HepG2 (cell line): ENCODE data around the gene TPX2. TPM values are rescaled to one million over a fixed set of nuclear protein-coding genes. Genes with fewer than 3 reads are reported as not detected.

Source experiments
- ATF2 ChIP-seq: sonication (generic); formaldehyde crosslinking; IDR thresholded peaks from 2 replicates; pipeline ENCODE4 v1.4.0; 2020; ENCODE audit warnings: missing genetic modification reagents
- GATA4 ChIP-seq: sonication (generic); IDR thresholded peaks from 2 replicates; pipeline ENCODE4 v1.6.1; 2016; ENCODE audit warnings: antibody characterized with exemption, low read depth, borderline replicate concordance
- HNRNPH1 ChIP-seq: fragments of 200-400 bp; formaldehyde crosslinking; optimal IDR thresholded peaks from 2 replicates; pipeline ENCODE3; 2017; ENCODE audit warnings: mild to moderate bottlenecking, low read depth, low read length
- HNRNPK ChIP-seq: fragments of 200-400 bp; formaldehyde crosslinking; IDR thresholded peaks from 2 replicates; pipeline ENCODE4 v1.6.1; 2018; ENCODE audit warnings: low read length, low read depth, moderate library complexity, mild to moderate bottlenecking; ENCODE audit not compliant: poor library complexity, severe bottlenecking
- IKZF1 ChIP-seq: fragments of 450-650 bp; IDR thresholded peaks from 2 replicates; pipeline ENCODE4 v1.7.1; 2016
- JUNB ChIP-seq: sonication (generic); formaldehyde crosslinking; IDR thresholded peaks from 2 replicates; pipeline ENCODE4 v1.8.0; 2022; ENCODE audit warnings: missing genetic modification reagents, mild to moderate bottlenecking, borderline replicate concordance
- NCOA5 ChIP-seq: sonication (generic); formaldehyde crosslinking; IDR thresholded peaks from 2 replicates; pipeline ENCODE4 v1.4.0; 2020; ENCODE audit warnings: missing genetic modification reagents
- NFE2 ChIP-seq: sonication (generic); formaldehyde crosslinking; IDR thresholded peaks from 2 replicates; pipeline ENCODE4 v1.4.0; 2020; ENCODE audit warnings: missing genetic modification reagents
- NR1H2 ChIP-seq: sonication (generic); formaldehyde crosslinking; IDR thresholded peaks from 2 replicates; pipeline ENCODE4 v1.8.1; 2022; ENCODE audit warnings: low read depth, missing genetic modification reagents, borderline replicate concordance
- SAFB2 ChIP-seq: sonication (generic); formaldehyde crosslinking; IDR thresholded peaks from 2 replicates; pipeline ENCODE4 v1.5.1; 2020; ENCODE audit warnings: missing genetic modification reagents, low read depth, mild to moderate bottlenecking, borderline replicate concordance
- SP4 ChIP-seq: sonication (generic); formaldehyde crosslinking; IDR thresholded peaks from 2 replicates; pipeline ENCODE4 v1.8.1; 2023; ENCODE audit warnings: mild to moderate bottlenecking, missing genetic modification reagents
- ZHX1 ChIP-seq: sonication (generic); formaldehyde crosslinking; IDR thresholded peaks from 2 replicates; pipeline ENCODE4 v1.8.1; 2022; ENCODE audit warnings: low read depth, mild to moderate bottlenecking, missing genetic modification reagents
- ZNF142 ChIP-seq: sonication (generic); formaldehyde crosslinking; IDR thresholded peaks from 2 replicates; pipeline ENCODE4 v1.4.0; 2020; ENCODE audit warnings: missing genetic modification reagents
- ZNF33A ChIP-seq: sonication (generic); formaldehyde crosslinking; IDR thresholded peaks from 2 replicates; pipeline ENCODE4 v1.5.1; 2020; ENCODE audit warnings: missing genetic modification reagents, mild to moderate bottlenecking, moderate library complexity, borderline replicate concordance
- ZNF383 ChIP-seq: sonication (generic); formaldehyde crosslinking; IDR thresholded peaks from 2 replicates; pipeline ENCODE4 v1.4.0; 2020; ENCODE audit warnings: missing genetic modification reagents, mild to moderate bottlenecking, borderline replicate concordance
- ZNF569 ChIP-seq: sonication (generic); formaldehyde crosslinking; IDR thresholded peaks from 2 replicates; pipeline ENCODE4 v1.5.0; 2020; ENCODE audit warnings: mild to moderate bottlenecking, missing genetic modification reagents, moderate library complexity, borderline replicate concordance
- polyA plus RNA-seq, 8 experiments: library from polyadenylated mRNA; depleted of rRNA in 3 of 8; stranded (reverse) in 7 of 8; unstranded in 1 of 8; fragments of >200 nt; fragmentation: Illumina TruSeq in 4 of 8; extraction: Trizol in 4 of 8; gene quantifications; 2 replicates each; pipeline versions ENCODE4 v1.2.1 to v1.2.3, GENCODE V29; 2011 to 2016; ENCODE audit warnings: low read depth in 4 of 8, missing spikeins in 1 of 8, mixed read lengths in 1 of 8; ENCODE audit not compliant: insufficient read depth in 1 of 8
- total RNA-seq, 5 experiments: library from RNA; depleted of rRNA; stranded (reverse); fragments of >200 nt; fragmentation: Illumina TruSeq; extraction: Trizol; gene quantifications; 2 replicates each; pipeline ENCODE4 v1.2.3, GENCODE V29; 2016; ENCODE audit warnings: low read depth in 1 of 5

TPX2 gene
- total and polyA plus RNA-seq, 2 of the 13 experiments (the other 11 are each of a cell fraction or from before 2014, with no cell fraction given) = 34.3 to 124 TPM

- TF ChIP-seq NR1H2 (CRISPR knock-in tag) (no peak; the same call in 1 of the 2 replicates), SP4 (peak; percentile 80), ZNF569 (CRISPR knock-in tag) (no peak), HNRNPK (peak; percentile 30), ZNF383 (CRISPR knock-in tag) (peak; percentile 74; the same call in 1 of the 2 replicates), ATF2 (peak; percentile 90), ZNF33A (CRISPR knock-in tag) (0 out of 2 replicates have a peak, but pooled peaks have one; percentile 54), NCOA5 (no peak), GATA4 (peak; percentile 59; the same call in 1 of the 2 replicates), JUNB (CRISPR knock-in tag) (no peak; the same call in 1 of the 2 replicates), IKZF1 (no peak), HNRNPH1 (peak; percentile 92), ZHX1 (CRISPR knock-in tag) (peak; percentile 74; the same call in 1 of the 2 replicates), SAFB2 (CRISPR knock-in tag) (no peak), ZNF142 (CRISPR knock-in tag) (peak; percentile 19; the same call in 1 of the 2 replicates), NFE2 (CRISPR knock-in tag) (peak; percentile 76; the same call in 1 of the 2 replicates)
Measured at GRCh38 chr20:31720486-31721407, 18.3 kb upstream of the TPX2 start (continued).
